Gastrocnemius medialis (tissue), 4 donors: ENCODE results near the gene SLC36A3.

Experiments used
- CTCF ChIP-seq, 5 experiments: fragments of 450-650 bp in 3 of 5; fragments of 200-600 bp in 2 of 5; sonication (generic) in 2 of 5; IDR thresholded peaks in 4 of 5; conservative IDR thresholded peaks in 1 of 5; 1 replicate in 4 of 5; 2 replicates in 1 of 5; pipeline ENCODE4 v1.5.1; 2016 to 2019; ENCODE audit warnings: antibody characterized with exemption in 5 of 5, mild to moderate bottlenecking in 3 of 5, moderate library complexity in 3 of 5
- POLR2A ChIP-seq, 2 donors: fragments of 450-650 bp; IDR thresholded peaks; one replicate each; pipeline ENCODE4 v1.6.1; 2017; ENCODE audit warnings: antibody characterized with exemption in 2 of 2, mild to moderate bottlenecking in 2 of 2, moderate library complexity in 2 of 2

DNA sequence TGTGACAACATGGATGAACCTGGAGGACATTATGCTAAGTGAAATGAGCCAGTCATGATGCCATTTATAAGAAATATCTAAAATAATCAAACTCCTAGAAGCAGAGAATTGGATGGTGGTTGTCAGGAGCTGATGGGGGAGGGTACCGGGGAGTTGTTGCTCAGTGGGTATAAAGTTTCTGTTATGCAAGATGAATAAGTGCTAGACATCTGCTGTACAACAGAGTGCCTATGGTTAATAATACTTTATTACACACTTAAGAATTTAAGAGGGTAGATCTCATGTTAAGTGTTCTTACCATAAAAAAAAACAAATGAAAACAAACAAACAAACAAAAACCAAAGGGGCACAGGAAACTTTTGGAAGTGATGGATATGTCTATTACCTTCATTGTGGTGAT, 66.7 kb downstream of the SLC36A3 start:
- TF ChIP-seq CTCF (IDR thresholded peaks at IDR 0.05 in 4 of 5, conservative IDR thresholded peaks at IDR 0.05 in 1 of 5) (no peak), POLR2A (IDR thresholded peaks at IDR 0.05) (no peak)
